GM15510 (cell line): ENCODE data around the gene HOXA2.

ENCODE experiments used
- POLR2A ChIP-seq: IDR thresholded peaks from 3 replicates; pipeline ENCODE4 v1.6.1; 2011; ENCODE audit warnings: borderline replicate concordance; ENCODE audit not compliant: insufficient read length; ENCODE audit errors: extremely low read depth

HOXA2 gene

GRCh38 chr7:27122077-27122910 lies 19.8 kb upstream of the HOXA2 start:
- no peak for TF ChIP-seq POLR2A

GRCh38 chr7:27121684-27122076 lies 19.2 kb upstream of the HOXA2 start:
- TF ChIP-seq POLR2A: no peak

GRCh38 chr7:27119412-27119911 lies 17.0 kb upstream of the HOXA2 start:
- no peak for TF ChIP-seq POLR2A

GRCh38 chr7:27118580-27118979 lies 16.1 kb upstream of the HOXA2 start:
- TF ChIP-seq POLR2A: no peak

- no peak for TF ChIP-seq POLR2A
Observed at GRCh38 chr7:27117887-27118491, 15.5 kb upstream of the HOXA2 start.

GRCh38 chr7:27116962-27117886 lies 14.7 kb upstream of the HOXA2 start:
- no peak for TF ChIP-seq POLR2A

- TF ChIP-seq POLR2A: no peak
Observed at GRCh38 chr7:27116031-27116961, 13.8 kb upstream of the HOXA2 start.

- TF ChIP-seq POLR2A: no peak
Observed at GRCh38 chr7:27115221-27116026, 12.9 kb upstream of the HOXA2 start.

GRCh38 chr7:27114881-27115220 lies 12.4 kb upstream of the HOXA2 start:
- TF ChIP-seq POLR2A: no peak

GRCh38 chr7:27113991-27114769 lies 11.7 kb upstream of the HOXA2 start:
- no peak for TF ChIP-seq POLR2A

- TF ChIP-seq POLR2A: no peak
Observed at GRCh38 chr7:27112955-27113949, 10.8 kb upstream of the HOXA2 start.
